Activated gamma-delta T cell (primary cell): Measurements from ENCODE around the gene SMCO2.

Experiments
- DNase-seq: peaks from one replicate; lab custom pipeline; 2025; lab: John Stamatoyannopoulos, UW

SMCO2 gene

GRCh38 chr12:27453421-27453820, 6.9 kb downstream of the SMCO2 start:
- DNase-seq = no peak

- DNase-seq = no peak
Observed at GRCh38 chr12:27455589-27455988, 9.1 kb downstream of the SMCO2 start.

DNA sequence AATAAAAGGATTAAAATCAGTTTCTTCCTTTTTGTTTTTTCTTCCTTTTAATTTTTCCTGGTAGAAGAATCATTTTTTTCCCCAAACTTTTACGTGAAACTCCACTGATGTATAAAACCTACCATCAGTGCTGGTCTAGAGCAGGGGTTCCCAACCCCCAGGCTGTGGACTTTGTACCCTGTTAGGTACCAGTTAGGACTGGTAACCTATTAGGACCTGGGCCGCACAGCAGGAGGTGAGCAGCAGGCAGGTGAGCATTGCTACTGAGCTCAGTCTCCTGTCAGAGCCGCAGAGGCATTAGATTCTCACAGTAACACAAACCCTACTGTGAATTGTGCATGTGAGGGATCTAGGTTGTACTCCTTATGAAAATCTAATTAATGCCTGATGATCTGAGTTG, 10.1 kb downstream of the SMCO2 start:
- DNase-seq = no peak

- DNase-seq = no peak
Observed at GRCh38 chr12:27460471-27460978, 14.0 kb downstream of the SMCO2 start.

DNA sequence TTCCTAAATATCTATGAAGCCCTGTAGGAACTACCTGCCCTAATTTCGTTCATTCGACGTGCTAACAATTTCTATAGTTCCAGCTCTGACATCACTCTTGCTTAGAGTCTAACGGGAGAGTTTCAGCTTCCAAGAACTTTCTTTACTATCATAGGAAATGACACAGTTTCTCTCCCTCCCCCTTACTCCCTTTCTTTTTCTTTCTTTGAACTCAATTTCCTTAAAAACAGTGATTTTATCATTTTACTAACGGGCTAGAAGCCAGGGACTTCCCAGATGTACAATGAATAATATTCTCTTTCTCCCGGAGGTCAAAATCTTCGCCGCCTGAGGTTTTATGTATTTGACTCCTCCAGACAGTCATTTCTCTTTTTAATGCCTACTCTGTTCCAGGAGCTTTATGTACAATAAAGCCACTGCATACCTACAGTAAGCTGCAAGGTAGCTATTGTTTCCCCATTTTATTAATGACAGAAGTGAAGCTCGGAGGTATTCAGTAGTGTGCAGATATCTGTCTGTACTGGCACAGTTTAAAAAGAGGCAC, 15.7 kb downstream of the SMCO2 start:
- DNase-seq = no peak

DNA sequence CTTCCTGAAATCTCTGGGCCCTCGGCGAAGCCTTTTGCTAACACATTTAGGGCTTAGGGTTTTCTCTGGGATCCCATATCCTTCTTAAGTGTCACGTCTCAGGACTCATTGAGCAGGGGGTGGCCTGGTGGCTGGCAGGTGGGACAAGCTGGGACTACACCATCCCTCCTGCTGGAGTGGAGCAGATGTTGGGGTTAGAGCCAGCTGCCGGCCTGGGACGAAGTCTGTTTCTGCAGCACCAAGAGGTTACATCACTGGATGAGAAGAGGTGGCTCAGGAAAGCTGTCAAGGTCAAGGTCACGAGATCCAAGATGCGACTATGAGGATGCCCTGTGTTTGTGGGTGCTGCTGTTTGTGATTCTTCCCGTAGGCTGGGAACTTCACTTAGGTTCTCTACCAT, 16.3 kb downstream of the SMCO2 start:
- no peak for DNase-seq

DNA sequence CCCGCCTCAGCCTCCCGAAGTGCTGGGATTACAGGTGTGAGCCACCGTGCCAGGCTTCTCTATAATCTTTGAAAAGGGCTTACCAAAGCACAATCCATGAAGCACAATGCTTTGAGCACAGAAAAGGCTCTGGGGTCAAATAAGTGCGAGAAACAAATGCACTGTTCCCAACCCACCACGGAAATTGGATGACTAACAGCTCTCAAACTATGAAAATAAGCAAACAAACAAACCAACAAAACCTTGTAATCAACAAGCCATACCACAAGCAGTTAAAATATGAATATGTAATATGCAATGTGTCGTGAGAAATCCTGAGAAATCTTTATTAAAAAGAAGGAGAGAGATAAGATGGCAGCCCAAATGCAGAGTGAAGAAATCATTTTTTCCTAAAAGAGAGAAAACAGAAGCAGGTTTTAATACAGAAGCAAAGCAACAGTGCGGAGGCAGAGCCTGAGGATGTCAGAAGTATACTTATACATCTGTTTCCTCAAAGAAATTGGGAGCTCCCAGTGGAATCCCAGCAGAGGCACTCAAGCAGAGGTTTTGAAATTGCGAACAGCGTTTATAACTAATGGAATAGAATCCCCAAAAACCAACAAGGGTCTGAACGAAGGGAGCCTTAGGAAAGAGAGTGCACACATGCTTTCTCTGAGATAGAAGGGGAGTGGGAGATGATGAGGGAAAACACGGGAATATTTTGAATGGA, 17.1 kb downstream of the SMCO2 start:
- no peak for DNase-seq

DNA sequence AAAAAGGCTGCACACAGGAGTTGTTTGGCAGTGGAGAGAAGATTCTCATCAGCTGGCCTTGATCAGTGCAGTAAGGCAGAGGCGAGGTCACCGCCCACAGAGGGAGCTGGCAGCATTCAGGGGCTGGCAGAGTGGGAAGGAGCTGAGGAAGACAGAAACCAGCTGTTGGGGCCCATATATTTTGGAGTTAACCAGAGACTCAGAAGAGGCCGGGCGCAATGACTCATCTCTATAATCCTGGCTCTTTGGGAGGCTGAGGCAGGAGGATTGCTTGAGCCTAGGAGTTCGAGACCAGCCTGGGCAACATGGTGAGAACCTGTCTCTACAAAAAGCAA, 17.7 kb downstream of the SMCO2 start:
- no peak for DNase-seq

DNA sequence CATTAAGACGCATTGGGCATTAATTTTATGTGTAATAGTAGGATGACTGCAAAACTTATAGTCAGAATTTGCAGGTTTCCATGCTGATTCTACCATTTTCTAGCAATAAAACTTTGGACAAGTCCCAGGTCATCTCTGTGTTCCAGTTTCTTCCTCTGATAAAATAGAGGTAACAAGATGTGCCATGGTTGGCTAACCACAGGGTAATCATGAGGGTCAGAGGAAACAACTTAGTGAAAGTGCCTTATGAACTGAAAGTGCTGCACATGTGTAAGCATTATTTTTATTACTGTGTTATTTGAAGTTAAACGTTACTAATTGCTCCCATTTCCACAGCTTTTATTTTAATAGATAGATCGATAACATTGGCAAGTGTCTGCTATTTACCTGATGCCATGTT, 21.1 kb downstream of the SMCO2 start:
- DNase-seq = no peak

- no peak for DNase-seq
Observed at GRCh38 chr12:27468241-27468640, 21.7 kb downstream of the SMCO2 start.

DNA sequence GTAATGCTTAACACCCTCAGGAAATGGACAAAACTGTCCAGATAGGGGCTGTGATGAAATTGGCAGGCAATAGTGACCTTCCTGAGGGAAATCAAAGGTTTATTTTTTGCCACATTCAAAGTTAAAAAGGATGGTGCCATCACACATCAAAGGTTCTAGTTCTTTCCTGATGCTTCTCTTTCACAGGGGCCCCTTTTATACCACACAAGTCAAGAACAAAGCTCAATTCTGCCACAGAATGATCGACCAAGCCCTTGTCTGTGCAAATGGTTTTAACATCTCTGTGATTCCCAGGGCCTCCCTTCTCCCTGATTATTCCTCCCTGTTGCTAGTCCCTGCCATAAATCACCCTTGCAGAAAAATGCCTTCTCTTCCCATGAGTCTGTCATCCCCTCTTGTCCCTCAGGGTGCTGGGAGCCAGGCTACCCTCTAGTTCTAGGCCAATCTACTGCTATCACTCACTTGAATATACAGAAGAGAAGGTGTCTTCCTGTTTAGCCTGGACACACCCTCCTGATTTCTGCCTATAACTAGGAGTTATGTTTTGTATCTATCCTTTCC, 22.7 kb downstream of the SMCO2 start:
- no peak for DNase-seq

- DNase-seq = no peak
Observed at GRCh38 chr12:27472604-27473003, 26.1 kb downstream of the SMCO2 start.

DNA sequence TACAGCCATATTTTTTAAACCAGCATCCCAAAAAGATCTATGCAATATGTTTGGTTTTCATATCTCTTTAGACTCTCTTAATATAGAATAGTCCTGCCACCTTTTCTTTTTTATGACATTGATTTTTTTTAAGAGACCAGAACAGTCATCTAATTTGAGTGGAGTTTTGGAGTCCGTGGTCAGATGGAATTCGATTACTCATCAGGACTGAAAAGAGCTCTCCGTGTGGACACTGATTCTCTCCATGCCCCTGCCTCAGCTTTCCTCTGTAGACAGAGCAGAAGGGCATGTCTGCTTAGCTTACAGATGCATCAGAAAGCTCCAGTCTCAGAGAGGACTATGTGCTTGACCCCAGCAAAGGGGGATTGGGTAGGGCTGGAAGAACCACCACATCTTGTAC, 27.8 kb downstream of the SMCO2 start:
- no peak for DNase-seq

GRCh38 chr12:27477049-27477448, 30.5 kb downstream of the SMCO2 start:
- no peak for DNase-seq

GRCh38 chr12:27478949-27479348, 32.4 kb downstream of the SMCO2 start:
- DNase-seq = no peak

- no peak for DNase-seq
Observed at GRCh38 chr12:27480016-27480415, 33.5 kb downstream of the SMCO2 start.

DNA sequence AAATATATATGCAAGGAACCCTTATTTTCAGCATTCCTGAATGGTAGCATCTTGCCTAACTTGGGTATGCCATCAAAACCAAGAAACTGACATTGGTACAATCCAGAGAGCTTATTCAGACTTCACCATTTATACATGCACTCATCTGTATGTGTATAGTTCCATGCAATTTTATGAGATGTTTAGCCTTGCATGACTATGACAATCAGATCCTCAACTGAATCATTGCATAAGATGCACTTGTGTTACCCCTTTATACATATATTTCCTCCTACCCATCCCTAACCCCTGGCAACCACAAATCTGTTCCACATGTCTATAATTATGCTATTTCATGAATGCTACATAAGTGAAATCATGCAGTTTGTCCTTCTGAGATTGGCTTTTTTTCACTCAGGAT, 40.4 kb downstream of the SMCO2 start:
- DNase-seq = no peak

DNA sequence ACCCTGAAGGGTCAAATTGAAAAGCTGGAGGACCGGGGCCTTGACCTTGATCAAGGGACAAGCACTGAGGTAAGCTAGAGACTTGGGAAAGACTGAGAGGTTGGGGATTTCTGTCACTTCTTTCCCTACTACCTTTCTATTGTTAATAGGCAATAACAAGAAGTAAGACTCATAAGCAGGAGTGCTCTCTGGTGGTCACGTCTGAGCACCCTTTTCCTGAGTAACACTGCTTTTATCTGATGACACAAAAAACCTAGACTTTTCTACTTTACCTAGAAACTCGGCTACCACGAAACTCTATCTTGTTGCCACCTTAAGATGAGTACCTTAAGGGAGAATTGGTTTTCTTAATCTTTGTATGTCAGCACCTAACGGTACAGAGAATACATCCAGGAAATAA, 41.9 kb downstream of the SMCO2 start:
- no peak for DNase-seq

DNA sequence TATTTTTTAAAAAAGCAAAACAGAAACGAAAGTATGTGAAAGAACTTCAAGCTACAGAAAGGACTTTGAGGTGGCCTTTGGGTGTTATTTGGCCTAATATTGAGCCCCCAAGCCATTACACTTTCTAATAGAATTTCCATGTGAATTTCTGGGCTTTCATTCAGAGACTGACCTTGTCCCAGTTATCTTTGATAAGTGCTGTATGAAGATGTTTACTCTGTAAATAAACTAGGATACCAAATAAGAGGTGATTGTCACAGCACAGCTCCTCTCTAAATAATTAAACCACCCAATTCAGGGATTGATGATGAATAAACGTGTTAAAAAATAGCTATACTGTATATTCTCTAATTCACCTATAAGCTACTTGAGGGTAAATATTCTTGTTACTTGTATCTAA, 44.7 kb downstream of the SMCO2 start:
- no peak for DNase-seq

DNA sequence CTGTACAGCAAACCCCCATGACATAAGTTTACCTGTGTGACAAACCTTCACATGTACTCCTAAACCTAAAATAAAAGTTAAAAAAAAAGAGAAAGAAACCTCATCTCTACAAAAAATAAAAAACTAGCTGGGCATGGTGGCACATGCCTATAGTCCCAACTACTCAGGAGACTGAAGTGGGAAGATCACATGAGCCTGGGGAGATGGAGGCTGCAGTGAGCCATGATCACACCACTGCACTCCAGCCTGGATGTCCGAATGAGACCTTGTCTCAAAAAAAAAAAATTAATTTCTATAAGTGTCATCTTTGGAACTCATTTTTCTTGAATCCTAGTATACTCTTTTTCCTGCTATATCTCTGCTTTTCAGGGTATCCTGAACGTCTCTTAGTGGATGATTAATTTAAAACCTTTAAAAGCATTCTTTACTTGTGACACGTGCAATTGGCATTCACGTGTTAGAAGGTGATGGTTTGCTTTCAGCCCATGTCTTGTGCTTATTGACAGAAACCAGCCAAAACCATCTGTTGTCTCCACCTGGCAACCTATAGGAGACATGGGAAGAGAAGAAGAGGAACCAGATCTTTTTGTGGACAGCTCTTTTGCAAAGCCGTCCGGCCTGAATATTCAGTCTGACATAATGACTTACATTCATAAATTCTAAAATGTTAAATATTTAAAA, 46.9 kb downstream of the SMCO2 start:
- no peak for DNase-seq

DNA sequence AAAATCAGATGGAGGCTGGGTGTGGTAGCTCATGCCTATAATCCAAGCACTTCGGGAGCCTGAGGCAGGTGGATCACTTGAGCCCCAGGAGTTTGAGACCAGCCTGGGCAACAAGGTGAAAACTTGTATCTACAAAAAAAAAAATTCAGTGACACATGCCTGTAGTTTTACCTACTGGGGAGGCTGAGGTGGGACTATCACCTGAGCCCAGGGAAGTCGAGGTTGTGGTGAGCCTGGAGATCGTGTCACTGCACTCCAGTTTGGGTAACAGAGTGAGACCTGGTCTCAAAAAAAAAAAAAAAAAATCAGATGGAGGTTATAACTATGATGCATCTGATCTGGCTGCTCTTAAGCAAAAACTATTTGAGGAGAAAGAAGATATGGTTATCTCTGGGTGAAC, 50.9 kb downstream of the SMCO2 start:
- no peak for DNase-seq

DNA sequence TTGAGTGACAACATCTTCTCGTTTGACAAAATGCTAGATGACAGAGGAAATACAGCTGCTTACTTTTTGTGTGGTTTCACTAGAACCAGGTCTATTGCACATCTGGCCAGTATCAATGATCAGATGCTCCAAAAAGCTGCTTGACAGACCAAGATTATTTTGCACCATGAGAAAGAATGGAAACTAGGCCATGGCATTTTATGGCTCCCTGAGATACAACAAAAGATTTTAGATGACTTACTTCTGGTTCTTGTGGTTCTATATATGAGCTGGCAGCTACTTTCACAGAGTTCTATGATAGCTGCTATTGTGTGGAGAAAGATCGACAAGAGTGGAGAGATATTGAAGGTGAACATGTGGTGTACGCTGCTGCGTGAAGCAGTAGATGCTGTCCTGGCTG, 51.6 kb downstream of the SMCO2 start:
- no peak for DNase-seq

GRCh38 chr12:27498761-27499160, 52.2 kb downstream of the SMCO2 start:
- no peak for DNase-seq
